Keratinocyte (primary cell): ENCODE data around the gene CASTOR1. TPM values are rescaled to one million over a fixed set of nuclear protein-coding genes. Genes with fewer than 3 reads are reported as not detected.

Experiments used
- DNase-seq: peaks from one replicate; pipeline ENCODE4 v3.0.0-alpha.2; 2011; ENCODE audit warnings: low read depth, missing footprints, low spot score
- FAIRE-seq: peaks from 2 replicates; lab custom pipeline; 2011; peaks lifted over from hg19 to GRCh38; lab: Jason Lieb, UNC
- H2AFZ ChIP-seq: 2 replicates; pipeline ENCODE4 v1.6.0; 2012; ENCODE audit warnings: low read length, control low read depth, inconsistent platforms; ENCODE audit not compliant: control insufficient read depth
- H3K27ac ChIP-seq: 2 replicates; pipeline ENCODE4 v1.5.1; 2011; ENCODE audit warnings: low read length; ENCODE audit not compliant: control insufficient read depth, insufficient read depth
- H3K27me3 ChIP-seq: 3 replicates; pipeline ENCODE4 v1.6.0; 2011; ENCODE audit warnings: low read length; ENCODE audit not compliant: control insufficient read depth, insufficient read depth; ENCODE audit errors: extremely low read depth
- H3K36me3 ChIP-seq, 2 experiments: 2 replicates in 1 of 2; 3 replicates in 1 of 2; pipeline ENCODE4 v1.5.1; 2011; ENCODE audit warnings: low read length in 2 of 2, mild to moderate bottlenecking in 1 of 2; ENCODE audit not compliant: control insufficient read depth in 2 of 2, insufficient read depth in 2 of 2; ENCODE audit errors: extremely low read depth in 1 of 2
- H3K4me1 ChIP-seq: 3 replicates; pipeline ENCODE4 v1.5.1; 2011; ENCODE audit warnings: low read length; ENCODE audit not compliant: control insufficient read depth, insufficient read depth; ENCODE audit errors: extremely low read depth
- H3K4me2 ChIP-seq: 3 replicates; pipeline ENCODE4 v1.6.0; 2011; ENCODE audit warnings: low read depth, low read length; ENCODE audit not compliant: control insufficient read depth, insufficient read depth; ENCODE audit errors: extremely low read depth
- H3K4me3 ChIP-seq, 3 experiments: fragments of 200-600 bp in 1 of 3; sonication (generic) in 1 of 3; 2 replicates in 2 of 3; 3 replicates in 1 of 3; pipeline ENCODE4 v1.5.1; 2011 to 2016; ENCODE audit warnings: low read length in 3 of 3, mild to moderate bottlenecking in 3 of 3, control low read depth in 2 of 3, inconsistent platforms in 1 of 3, low read depth in 1 of 3, mixed read lengths in 1 of 3, mixed run types in 1 of 3, moderate library complexity in 1 of 3; ENCODE audit not compliant: control insufficient read depth in 2 of 3, insufficient read depth in 2 of 3; ENCODE audit errors: extremely low read depth in 1 of 3
- H3K79me2 ChIP-seq: 2 replicates; pipeline ENCODE4 v1.6.0; 2012; ENCODE audit warnings: low read length; ENCODE audit not compliant: control insufficient read depth, insufficient read depth
- H3K9ac ChIP-seq: 3 replicates; pipeline ENCODE4 v1.6.0; 2011; ENCODE audit warnings: low read length; ENCODE audit not compliant: control insufficient read depth, insufficient read depth; ENCODE audit errors: extremely low read depth
- H3K9me1 ChIP-seq: 3 replicates; pipeline ENCODE4 v1.6.0; 2011; ENCODE audit warnings: low read length; ENCODE audit not compliant: control insufficient read depth, insufficient read depth; ENCODE audit errors: extremely low read depth
- H3K9me3 ChIP-seq: 2 replicates; pipeline ENCODE4 v1.5.1; 2012; ENCODE audit warnings: low read depth, low read length; ENCODE audit not compliant: control insufficient read depth
- H4K20me1 ChIP-seq: 3 replicates; pipeline ENCODE4 v1.6.0; 2011; ENCODE audit warnings: low read length; ENCODE audit not compliant: control insufficient read depth, insufficient read depth; ENCODE audit errors: extremely low read depth
- EZH2 ChIP-seq: IDR thresholded peaks from one replicate; pipeline ENCODE4 v1.6.1; 2012; ENCODE audit warnings: inconsistent platforms, mild to moderate bottlenecking, low read length, moderate library complexity
- dilution Hi-C: fragments of 300-500 bp; cut with MboI; formaldehyde crosslinking; loops from one replicate; pipeline ENCODE4 v1.7.0; 2020; ENCODE audit warnings: low sequenced_read_pairs; ENCODE audit not compliant: extremely low pct_ligation_motif_present
- polyA plus RNA-seq, 5 experiments: library from polyadenylated mRNA; depleted of rRNA in 3 of 5; stranded (reverse) in 3 of 5; stranded (forward) in 1 of 5; unstranded in 1 of 5; fragments of >200 nt; gene quantifications; 1 replicate in 1 of 5; 2 replicates in 3 of 5; 3 replicates in 1 of 5; pipeline versions ENCODE4 v1.2.1 to v1.2.3, GENCODE V29; 2011 to 2012; ENCODE audit warnings: missing spikeins in 2 of 5, low read depth in 1 of 5, low replicate concordance in 1 of 5
- TF ChIP-seq, protein P1 (sequence below), 3 experiments: IDR thresholded peaks in 1 of 3; conservative IDR thresholded peaks in 1 of 3; optimal IDR thresholded peaks in 1 of 3; 2 replicates in 2 of 3; 3 replicates in 1 of 3; pipeline versions ENCODE3 to v1.5.1; 2011; ENCODE audit warnings: low read length in 3 of 3, mild to moderate bottlenecking in 3 of 3, moderate library complexity in 2 of 3, control low read depth in 1 of 3, inconsistent platforms in 1 of 3; ENCODE audit not compliant: insufficient read depth in 2 of 3; ENCODE audit errors: extremely low read depth in 1 of 3

The CASTOR1 gene
- polyA plus RNA-seq, 1 donor (not counting 4 experiments of a cell fraction or from before 2014, with no cell fraction given), result 9.1 TPM

DNA sequence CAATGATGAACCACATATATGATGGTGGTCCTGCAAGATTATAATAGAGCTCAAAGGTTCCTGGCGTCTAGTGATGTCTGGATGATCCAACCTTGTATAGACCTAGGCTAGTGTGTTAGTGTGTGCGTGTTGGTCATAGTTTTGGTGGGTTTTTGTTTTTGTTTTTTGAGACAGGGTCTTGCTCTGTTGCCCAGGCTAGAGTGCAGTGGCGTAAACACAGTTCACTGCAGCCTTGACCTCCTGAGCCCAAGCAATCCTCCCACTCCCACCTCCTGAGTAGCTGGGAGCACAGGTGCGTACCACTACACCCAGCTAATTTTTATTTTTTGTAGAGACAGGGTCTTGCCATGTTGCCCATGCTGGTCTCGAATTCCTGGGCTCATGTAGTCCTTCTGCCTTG lies 9.4 kb downstream of the CASTOR1 start:
- Histone ChIP-seq H2AFZ (no peak overlapping the region), H3K27ac (no peak overlapping the region), H3K4me1 (peaks cover 13% of the 10 kb centered on the region), H3K27me3 (no peaks in the 10 kb centered on the region), H3K4me3 (no peak overlapping the region), H3K4me2 (no peak overlapping the region), H3K36me3 (peaks cover 0 to 5% of the 10 kb centered on the region in 2 experiments), H3K9me1 (no peaks in the 10 kb centered on the region), H3K9me3 (no peaks in the 10 kb centered on the region), H3K9ac (no peak overlapping the region), H3K79me2 (no peaks in the 10 kb centered on the region), H4K20me1 (no peaks in the 10 kb centered on the region)
- DNase-seq (no peak), FAIRE-seq (no peak)
- TF ChIP-seq, protein P1, sequence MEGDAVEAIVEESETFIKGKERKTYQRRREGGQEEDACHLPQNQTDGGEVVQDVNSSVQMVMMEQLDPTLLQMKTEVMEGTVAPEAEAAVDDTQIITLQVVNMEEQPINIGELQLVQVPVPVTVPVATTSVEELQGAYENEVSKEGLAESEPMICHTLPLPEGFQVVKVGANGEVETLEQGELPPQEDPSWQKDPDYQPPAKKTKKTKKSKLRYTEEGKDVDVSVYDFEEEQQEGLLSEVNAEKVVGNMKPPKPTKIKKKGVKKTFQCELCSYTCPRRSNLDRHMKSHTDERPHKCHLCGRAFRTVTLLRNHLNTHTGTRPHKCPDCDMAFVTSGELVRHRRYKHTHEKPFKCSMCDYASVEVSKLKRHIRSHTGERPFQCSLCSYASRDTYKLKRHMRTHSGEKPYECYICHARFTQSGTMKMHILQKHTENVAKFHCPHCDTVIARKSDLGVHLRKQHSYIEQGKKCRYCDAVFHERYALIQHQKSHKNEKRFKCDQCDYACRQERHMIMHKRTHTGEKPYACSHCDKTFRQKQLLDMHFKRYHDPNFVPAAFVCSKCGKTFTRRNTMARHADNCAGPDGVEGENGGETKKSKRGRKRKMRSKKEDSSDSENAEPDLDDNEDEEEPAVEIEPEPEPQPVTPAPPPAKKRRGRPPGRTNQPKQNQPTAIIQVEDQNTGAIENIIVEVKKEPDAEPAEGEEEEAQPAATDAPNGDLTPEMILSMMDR (optimal IDR thresholded peaks at IDR 0.05 in 1 of 3, IDR thresholded peaks at IDR 0.05 in 1 of 3, conservative IDR thresholded peaks at IDR 0.05 in 1 of 3; ENCODE audit: extremely low read depth in 1 of 3, insufficient read depth in 2 of 3, low read length in 3 of 3), result no peak
- TF ChIP-seq EZH2, result no peak
- dilution Hi-C loops, result no loop called here

DNA sequence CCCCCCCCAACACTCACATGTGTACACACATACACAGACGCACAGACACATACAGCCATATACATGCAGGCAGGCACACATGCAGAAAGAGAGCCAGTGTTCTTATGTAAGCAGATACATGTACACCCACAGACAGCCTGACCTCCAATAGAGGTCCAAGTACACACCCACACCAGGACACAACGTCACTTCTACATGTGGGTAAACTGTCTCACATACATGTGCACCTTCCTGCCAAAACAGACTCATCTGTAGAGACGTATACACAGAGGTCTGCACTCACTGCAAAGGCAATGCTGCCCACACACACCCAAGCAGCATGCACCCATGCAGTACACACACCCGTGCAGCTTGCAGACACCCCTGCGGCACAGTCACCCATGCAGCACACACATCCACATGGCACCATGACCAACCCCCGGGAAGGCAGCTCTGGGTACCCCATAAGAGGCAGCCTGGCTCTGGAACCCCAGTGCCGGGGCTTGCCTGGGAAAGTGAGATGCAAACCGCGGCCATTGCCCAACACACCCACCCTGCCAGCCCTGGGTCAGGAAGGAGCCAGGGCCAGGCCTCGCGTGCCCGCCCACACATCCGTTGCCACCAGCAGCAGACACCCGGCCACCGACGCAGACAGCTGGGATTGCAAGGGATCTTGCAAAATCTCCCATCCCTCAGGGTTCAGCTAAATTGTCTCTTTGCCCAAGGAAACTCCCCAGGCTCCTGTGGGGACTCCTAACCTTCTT lies 10.1 kb downstream of the CASTOR1 start:
- Histone ChIP-seq H4K20me1 (no peaks in the 10 kb centered on the region), H3K9me3 (no peaks in the 10 kb centered on the region), H3K4me1 (peaks cover 13% of the 10 kb centered on the region), H3K36me3 (peaks cover 0 to 2% of the 10 kb centered on the region in 2 experiments), H3K4me3 (no peak overlapping the region), H2AFZ (no peak overlapping the region), H3K79me2 (no peaks in the 10 kb centered on the region), H3K27ac (no peak overlapping the region), H3K27me3 (no peaks in the 10 kb centered on the region), H3K9me1 (no peaks in the 10 kb centered on the region), H3K9ac (no peak overlapping the region), H3K4me2 (no peak overlapping the region)
- dilution Hi-C loops, result no loop called here
- TF ChIP-seq, protein P1 (optimal IDR thresholded peaks at IDR 0.05 in 1 of 3, IDR thresholded peaks at IDR 0.05 in 1 of 3, conservative IDR thresholded peaks at IDR 0.05 in 1 of 3; ENCODE audit: extremely low read depth in 1 of 3, insufficient read depth in 2 of 3, low read length in 3 of 3), result no peak
- no peak for TF ChIP-seq EZH2
- DNase-seq, result no peak
- no peak for FAIRE-seq
